COR-L47 (cell line): ENCODE measurements around the gene PODNL1.
A peak's percentile ranks its signal among the peaks of the same experiment; 100 is the strongest.
"Not testable (repeated sequence)": the region's sequence is repeated elsewhere in the genome, so short reads cannot be mapped to it uniquely, and the experiment has no call there.

ENCODE experiments used
- DNase-seq: peaks from one replicate; lab custom pipeline; 2025; lab: John Stamatoyannopoulos, UW

Gene PODNL1

DNA sequence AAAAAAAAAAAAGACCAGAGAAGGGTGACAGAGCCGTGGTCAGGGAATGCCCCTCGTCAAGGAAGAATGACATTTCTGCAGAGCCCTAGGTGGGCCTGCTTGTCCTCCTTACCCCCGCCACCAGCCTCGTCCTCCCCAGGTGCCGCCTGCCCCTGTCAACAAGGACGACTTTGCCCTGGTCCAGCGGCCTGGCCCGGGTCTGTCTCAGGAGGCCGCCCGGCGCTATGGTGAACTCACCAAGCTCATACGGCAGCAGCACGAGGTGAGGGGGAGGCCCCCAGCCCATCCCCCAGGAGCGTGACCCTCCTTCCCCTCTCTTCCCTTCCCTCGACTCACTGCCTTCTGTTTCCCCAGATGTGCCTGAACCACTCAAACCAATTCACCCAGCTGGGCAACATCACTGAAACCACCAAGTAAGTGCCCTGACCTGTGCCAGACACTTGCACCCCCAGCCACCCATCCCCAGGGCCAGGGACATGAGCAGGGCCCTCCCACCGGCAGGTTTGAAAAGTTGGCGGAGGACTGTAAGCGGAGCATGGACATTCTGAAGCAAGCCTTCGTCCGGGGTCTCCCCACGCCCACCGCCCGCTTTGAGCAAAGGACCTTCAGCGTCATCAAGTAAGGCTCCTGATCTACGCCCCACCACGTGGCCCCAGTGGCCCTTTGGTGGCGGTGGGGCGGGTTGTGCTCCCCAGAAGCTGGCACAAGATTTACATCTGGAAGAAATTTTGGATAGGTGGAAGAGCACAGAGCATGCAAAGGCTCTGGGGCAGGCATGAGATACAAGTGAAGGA, 14.8 kb downstream of the PODNL1 start:
- no peak for DNase-seq

DNA sequence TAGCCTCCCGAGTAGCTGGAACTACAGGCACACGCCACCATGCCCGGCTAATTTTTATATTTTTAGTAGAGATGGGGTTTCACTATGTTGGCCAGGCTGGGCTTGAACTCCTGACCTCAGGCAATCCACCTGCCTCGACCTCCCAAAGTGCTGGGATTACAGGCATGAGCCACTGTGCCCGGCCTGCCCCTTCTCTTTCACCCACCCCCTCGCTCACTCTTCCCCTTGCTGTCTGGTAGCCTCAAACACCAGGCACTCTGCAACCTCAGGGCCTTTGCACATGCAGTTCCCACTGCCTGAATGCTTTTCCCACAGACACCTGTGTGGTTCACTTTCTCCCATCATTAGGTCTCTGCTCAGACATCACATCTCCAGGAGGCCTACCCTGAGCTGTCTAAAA, 16.1 kb downstream of the PODNL1 start:
- not testable (repeated sequence) for DNase-seq

DNA sequence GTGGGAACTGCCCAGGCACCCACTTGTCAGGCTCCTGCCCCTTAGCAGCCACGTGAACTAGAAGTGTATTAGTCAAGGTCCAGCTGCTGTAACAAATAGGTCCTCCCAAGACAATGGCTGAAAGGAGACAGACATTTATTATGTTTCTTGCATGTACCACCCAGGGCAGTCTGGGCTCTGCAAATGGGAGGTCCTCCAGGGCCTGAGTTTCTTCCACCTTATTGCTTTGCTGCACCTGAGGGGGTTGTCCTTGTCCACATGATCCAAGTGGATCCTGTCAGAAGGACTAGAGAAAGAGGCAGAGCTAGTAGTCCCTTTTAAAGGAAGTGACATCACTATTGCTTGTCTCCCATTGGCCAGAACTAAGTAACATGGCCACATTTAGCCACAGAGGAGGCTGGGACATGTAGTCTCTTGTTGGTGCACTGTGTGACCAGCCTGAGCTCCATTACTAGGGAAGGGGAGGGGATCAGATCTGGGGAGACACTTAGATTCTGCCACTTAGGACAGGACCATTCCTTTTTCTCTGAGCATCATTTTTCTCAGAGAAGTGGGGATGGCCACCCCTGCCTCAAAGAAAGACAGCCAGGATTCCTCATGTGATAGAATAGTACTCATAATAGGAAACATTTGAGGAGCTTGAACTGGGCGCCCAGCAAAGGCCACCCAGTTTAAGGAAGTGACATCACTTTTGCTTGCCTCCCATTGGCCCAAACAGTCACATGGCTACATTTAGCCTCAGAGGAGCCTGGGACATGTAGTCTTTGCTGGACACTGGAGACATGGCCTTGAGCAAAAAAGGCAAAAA, 17.1 kb downstream of the PODNL1 start:
- no peak for DNase-seq

DNA sequence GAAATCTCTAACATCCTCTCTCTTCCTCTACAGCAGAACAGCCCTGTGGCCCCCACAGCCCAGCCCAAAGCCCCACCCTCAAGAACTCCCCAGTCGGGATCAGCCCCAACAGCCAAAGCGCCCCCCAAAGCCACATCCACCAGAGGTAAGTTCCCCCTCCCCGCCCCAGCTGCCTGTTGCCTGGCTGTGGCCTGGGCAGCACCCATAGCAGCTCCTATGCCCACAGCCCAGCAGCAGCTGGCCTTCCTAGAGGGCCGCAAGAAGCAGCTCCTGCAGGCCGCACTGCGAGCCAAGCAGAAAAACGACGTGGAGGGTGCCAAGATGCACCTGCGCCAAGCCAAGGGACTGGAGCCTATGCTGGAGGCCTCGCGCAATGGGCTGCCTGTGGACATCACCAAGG, 17.7 kb downstream of the PODNL1 start:
- no peak for DNase-seq

DNA sequence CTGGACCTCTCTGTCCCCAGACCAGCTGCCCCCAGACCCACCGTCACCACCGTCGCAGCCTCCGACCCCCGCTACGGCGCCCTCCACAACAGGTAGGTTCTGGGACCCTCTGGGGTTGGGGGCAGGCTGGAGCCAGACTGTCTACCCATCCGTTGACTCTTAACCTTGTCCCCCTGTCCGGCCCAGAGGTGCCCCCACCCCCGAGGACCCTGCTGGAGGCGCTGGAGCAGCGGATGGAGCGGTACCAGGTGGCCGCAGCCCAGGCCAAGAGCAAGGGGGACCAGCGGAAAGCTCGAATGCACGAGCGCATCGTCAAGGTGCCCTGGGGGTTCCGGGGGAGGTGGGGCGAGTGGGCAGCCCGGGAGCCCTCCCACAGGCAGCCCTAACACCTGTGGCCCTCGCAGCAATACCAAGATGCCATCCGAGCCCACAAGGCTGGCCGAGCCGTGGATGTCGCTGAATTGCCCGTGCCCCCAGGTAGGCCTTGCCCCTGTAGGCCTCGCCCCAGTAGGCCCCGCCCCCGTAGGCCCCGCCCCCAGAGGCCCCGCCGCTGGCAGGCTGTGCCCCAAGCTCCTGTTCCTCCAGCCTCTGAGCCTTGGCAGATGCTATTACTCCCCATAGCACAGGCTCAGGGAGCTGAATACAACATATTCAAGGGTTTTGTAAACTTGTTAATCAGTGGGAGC, 19.3 kb downstream of the PODNL1 start:
- no peak for DNase-seq

DNA sequence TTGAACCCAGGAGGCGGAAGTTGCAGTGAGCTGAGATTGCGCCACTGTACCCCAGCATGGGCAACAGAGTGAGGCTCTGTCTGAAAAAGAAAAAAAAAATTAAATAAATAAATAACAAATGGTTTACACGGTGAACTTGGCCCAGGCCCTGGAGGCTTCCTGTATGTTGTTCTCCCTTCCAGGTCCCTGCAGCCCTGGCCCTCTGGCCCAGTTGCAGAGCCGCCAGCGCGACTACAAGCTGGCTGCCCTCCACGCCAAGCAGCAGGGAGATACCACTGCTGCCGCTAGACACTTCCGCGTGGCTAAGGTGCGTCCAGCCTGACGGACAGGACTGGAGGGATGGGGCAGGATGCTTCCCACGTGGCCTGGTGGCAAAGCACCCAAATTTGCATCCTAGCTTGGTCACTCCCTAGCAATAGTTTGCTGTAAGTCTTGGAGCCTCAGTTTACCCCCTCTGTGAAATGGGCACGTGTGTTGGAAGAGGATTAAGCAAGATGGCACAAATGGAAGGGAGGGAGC, 20.3 kb downstream of the PODNL1 start:
- DNase-seq: no peak

DNA sequence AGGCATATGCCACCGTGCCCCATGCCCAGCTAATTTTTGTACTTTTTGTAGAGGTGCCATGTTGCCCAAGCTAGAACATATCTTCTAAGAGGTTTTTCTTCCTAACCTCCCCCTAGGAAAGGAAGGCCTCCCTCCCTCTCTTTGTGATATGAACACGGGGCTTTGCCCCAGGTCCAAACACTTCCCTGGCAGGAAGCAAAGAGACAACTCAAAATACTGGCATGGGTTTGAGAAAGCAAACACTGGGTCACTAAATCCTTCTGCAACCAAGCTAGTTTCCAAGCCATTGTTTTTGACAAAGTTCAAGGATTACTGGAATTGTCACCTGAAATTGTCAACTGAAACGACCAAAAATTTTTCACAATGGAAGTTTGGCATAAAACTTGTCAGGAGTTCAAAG, 23.4 kb downstream of the PODNL1 start:
- DNase-seq: no peak

DNA sequence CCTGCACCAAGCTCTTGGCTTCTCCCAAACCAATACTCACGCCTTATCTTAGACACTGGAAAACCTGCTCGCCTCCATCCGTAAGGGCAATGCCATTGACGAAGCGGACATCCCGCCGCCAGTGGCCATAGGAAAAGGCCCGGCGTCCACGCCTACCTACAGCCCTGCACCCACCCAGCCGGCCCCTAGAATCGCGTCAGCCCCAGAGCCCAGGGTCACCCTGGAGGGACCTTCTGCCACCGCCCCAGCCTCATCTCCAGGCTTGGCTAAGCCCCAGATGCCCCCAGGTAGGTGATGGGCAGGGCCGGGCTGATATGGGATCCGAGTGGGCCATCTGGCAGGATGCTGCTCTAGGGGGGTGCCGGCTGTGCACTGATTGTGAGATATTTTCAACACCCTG, 24.9 kb downstream of the PODNL1 start:
- no peak for DNase-seq

DNA sequence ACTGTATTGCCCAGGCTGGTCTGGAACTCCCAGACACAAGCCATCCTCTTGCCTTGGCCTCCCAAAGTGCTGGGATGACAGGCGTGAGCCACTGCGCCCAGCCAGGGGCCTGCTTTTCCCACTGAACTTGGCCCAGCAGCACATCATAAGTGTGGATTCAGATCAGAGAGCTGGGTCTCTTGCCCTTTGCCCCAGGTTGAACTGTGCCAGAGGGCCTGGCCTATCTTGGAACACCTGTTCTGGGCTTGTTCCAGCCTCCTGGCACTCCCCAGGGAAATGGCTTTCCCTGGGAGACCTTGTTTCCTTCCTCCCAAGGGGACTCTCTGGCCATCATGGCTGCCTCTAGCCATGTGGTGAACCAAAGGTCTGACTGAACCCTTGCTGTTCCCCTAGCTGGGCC, 28.8 kb downstream of the PODNL1 start:
- DNase-seq: no peak

DNA sequence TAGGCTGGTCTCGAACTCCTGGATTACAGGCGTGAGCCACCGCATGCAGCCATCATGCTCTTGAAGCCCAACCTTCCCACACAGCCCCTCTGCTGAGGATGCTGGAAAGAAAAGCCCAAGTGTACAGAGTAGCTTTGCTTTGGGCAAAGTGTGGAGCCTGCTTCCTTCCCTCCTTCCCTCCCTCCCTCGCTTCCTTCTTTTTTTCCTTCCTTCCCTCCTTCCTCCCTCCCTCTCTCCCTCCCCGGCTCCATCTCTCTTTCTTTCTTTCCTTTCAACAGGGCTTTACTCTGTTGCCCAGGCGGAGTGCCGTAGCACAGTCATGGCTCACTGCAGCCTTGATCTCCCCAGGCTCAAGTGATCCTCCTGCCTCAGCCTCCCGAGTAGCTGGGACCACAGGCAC, 29.5 kb downstream of the PODNL1 start:
- DNase-seq: no peak

DNA sequence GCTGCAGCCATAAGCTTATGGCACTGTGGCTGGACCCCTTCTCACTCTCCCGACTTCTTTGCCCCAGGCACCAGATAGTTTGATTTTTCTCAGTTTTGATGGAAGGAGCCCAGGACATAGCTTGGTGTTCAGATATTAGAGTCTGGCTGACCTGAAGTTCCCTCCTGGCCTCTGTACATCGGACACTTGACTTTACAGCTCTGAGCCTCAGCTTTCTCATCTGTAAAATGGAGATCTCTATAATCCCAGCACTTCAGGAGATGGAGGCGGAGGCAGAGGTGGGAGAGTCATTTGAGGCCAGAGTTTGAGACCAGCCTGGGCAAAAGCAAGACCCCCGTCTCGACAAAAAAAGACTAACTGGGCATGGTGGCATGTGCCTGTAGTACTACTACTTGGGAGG, 31.3 kb downstream of the PODNL1 start:
- no peak for DNase-seq

DNA sequence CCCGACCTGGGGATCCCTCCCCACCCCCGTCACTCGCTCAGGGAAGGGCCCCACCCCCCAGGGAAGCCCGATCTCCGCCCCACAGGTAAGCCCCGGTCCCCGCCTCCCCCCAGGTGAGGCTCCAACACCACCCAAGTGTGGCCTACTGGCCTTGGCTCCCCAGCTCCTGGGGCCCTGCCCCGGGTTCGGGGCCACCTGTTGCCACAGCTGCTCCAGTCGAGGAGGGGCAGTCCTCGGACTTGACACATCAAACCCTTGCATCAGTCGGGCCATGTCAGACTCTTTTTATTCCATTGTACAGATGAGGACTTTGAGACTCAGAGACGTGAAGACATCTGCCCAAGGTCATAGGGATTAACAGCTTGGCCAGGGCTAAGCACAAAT, 31.7 kb downstream of the PODNL1 start:
- no peak for DNase-seq

DNA sequence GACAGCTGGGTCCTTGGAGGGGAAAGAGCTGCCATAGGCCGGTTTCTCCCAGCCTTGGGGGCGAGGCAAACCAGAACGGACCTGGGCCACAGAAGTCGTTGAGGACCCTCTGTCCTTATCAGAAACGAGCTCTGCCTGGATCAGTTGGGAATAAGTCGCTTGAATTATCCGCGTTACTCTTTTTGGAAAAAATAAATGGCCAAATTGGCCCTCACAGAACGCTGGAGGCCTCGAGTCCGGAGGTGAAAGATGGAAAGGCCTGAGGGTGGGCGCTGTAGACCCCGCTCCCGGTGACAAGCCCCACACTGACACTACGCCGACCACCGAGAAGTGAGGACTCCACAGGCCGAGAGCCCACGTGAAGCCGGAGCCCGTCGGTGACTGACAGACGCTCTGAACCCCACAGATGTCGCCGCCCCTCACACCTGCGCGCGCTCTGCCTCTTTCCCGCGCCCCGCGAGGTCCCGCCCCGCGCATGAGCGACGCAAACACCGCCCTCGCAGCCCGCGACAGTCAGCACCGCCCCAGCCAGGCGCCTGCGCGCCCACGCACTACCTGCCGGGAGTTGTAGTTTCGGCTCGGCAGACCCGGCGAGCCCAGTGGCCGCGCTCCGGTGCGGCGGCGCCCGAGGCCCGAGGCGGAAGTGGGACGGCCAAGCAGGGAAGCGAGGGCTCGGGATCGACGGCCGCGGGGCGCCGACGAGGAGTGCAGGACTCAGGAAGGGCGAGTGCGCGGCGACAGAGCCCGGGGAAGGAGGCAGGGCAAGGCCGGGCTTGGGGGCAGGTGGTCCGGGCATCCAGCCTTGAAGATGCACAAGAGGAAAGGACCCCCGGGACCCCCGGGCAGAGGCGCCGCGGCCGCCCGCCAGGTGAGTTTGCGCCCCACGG, 32.3 kb downstream of the PODNL1 start, which contains the start of the genes BRME1 and CC2D1A:
BRME1 (minus strand) TSS at position 484 of the 887 bp plus-strand sequence. CDS start 1,225 bp downstream, outside the sequence.
CC2D1A (plus strand) TSS at position 568 of the 887 bp plus-strand sequence; CDS start at position 809, 241 bp downstream.
- DNase-seq: peak; percentile 94

DNA sequence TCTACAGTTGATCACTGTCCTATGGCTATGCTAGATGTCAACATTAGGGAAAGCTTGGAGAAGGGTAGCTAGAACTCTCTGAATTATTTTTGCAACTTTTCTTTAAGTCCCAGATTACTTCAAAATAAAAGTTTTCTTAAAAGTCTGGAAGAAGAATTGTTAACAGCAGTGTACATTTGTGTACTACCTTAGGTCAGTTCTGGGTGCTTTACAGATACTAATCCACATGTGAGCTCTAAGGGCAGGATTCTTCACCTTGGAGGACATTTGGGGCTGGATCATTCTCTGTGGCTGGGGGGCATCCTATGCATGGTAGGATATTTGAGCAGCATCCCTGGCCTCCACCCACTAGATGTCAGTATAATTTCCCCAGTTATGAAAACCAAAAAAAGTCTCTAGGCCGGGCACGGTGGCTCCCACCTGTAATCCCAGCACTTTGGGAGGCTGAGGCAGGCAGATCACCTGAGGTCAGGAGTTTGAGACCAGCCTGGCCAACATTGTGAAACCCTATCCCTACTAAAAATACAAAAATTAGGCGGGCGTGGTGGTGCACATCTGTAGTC, 35.1 kb downstream of the PODNL1 start:
- DNase-seq: no peak

DNA sequence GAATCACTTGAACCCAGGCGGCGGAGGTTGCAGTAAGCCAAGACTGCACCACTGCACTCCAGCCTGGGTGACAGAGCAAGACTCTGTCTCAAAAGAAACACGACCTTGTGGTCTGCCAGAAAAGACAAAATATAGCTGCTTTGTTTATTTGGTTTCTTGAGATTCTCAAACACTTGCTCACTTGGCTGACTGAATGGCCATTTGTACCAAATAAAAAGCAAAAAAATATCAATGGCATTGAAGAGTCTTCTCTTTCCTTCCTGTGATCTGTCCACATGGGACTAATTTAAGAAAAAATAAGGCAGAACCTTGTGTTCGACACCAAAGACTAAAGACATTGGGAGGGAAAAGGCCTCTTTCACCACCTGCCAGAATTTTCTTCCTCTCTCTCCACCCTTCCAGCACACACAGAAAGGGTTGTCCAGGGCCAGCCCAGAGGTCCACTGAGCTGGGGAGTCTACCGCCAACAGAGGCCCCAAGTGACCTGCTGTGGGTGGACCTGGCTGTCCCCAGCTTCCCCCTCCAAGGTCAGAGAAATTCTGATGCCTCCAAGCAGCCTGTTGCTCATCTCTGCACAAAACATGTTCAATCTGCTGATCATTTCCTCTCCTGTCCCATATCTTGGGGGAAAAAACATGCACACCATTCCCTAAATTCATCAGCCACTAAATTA, 38.2 kb downstream of the PODNL1 start:
- no peak for DNase-seq

DNA sequence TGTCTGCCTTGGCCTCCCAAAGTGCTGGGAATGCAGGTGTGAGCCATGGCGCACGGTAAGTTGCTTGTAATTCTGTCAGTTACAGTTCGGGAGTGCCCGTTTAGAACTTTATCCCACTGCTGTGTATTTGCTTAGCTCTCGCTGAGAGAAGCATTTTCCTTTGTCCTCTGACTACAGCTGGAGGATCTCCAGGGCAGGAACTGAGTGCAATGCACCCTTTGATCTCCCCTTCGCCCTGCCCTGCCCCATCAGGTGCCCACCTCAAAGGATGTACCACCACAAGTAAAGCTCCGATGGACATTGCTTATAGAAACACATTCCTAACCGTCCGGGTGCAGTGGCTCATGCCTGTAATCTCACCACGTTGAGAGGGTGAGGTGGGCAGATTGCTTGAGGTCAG, 38.8 kb downstream of the PODNL1 start:
- DNase-seq: no peak

DNA sequence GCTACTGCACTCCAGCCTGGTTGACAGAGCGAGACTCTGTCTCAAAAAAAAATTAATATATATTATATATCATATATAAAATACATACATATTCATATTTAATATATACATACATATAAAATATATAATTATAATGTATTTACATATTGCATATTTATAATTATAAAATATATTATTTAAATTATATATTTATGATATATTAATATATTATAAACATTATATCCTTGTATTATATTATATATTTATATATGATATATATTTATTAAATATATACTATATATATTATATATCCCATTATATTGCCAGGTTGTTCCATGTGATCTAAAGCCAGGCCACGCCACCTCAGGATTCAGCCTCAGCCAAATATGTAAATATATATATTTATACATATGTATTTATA, 42.0 kb downstream of the PODNL1 start:
- no peak for DNase-seq

DNA sequence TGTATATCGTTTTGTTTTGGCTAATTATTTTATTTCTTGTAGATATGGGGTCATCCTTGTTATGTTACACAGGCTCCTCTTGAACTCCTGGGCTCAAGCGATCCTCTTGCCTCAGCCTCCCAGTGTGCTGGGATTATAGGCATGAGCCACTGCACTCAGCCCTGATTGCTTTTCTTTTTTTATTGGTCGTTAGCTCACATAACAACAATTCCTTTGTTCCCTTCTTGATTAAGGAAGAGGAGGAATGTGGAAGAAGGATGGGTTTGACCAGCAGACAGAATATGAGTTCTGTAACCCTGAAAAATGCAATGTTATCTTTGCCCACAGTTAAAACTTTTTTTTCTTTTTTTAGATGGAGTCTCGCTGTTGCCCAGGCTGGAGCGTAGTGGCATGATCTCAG, 43.7 kb downstream of the PODNL1 start:
- no peak for DNase-seq

DNA sequence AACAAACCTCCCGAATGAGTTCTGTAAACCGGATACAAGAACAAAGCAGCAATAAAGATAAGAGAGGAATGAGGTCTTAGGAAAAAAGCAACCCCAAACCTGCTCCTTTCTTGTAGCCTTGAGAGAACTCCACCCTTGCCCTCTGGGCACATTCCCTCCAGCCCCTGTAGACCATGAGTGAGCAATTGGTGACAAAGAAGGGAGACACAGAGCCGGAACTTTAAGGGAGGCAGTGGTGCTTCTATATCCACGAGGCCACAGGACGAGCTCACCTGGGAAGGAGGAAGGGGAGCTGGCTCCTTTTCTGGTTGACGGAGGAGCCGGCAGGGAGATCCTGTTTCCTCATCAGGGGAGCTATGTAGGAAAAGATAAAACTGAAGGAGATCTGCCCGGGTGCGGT, 45.3 kb downstream of the PODNL1 start:
- DNase-seq: no peak

DNA sequence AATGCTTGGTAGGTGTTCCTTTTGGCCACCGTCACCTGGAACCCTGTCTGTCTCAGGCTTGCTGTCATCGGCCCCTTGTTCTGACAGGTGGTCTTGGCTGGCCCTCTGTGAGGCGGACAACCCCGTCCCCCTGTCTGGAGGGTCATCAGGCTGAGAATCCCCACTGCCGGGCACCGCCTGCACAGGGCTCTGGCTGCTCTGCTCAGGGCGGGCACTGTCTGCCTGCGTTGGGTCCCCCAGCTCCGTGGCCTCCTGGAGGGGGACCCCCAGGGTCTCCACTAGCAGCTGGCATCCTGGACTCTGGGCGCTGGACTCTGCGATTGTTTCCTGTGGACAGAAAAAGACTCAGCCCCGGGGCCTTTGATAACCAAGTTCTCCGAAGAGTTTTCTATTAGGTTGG, 48.1 kb downstream of the PODNL1 start:
- DNase-seq: no peak

DNA sequence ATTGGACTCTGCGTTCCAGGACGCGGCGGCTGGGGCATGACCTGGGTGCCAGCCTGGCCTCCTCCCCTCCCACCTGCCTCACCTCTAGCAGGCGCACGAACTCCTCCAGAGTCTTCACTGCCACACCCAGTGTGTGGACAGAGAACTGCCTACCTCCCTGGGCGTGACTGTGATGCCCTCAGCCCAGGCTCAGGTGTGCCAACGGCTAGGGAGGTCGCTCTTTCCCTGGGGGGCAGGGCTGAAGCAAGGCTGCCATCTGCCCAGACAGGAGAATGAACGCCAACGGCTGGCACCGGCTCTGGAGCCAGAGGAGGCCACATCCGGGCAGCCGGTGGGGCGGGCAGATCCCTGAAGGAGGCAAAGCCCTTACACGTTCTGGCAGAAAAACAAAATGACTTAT, 49.9 kb downstream of the PODNL1 start:
- no peak for DNase-seq
